ENCODE results near the gene IFNLR1.

DNA sequence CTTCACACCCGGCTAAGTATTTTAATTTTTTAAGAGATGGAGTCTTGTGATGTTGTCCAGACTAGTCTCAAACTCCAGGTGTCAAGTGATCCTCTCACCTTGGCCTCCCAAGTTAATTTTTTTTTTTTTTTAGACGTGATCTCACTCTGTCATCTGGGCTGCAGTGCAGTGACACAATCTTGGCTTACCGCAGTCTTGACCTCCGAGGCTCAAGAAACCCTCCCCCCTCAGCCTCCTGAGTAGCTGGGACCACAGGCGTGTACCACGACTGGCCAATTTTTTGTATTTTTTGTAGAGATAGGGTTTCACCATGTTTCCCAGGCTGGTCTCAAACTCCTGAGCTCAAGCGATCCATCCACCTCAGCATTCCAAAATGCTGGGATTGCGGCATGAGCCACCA, 11.7 kb upstream of the IFNLR1 start:
- TF ChIP-seq, protein P1, sequence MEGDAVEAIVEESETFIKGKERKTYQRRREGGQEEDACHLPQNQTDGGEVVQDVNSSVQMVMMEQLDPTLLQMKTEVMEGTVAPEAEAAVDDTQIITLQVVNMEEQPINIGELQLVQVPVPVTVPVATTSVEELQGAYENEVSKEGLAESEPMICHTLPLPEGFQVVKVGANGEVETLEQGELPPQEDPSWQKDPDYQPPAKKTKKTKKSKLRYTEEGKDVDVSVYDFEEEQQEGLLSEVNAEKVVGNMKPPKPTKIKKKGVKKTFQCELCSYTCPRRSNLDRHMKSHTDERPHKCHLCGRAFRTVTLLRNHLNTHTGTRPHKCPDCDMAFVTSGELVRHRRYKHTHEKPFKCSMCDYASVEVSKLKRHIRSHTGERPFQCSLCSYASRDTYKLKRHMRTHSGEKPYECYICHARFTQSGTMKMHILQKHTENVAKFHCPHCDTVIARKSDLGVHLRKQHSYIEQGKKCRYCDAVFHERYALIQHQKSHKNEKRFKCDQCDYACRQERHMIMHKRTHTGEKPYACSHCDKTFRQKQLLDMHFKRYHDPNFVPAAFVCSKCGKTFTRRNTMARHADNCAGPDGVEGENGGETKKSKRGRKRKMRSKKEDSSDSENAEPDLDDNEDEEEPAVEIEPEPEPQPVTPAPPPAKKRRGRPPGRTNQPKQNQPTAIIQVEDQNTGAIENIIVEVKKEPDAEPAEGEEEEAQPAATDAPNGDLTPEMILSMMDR (IDR thresholded peaks at IDR 0.05) = no peak
- TF ChIP-seq POLR2A (IDR thresholded peaks at IDR 0.05) = no peak

All from testis (tissue), 2 donors.